K562 (cell line): Measurements from ENCODE around the gene GNAQ. TPM values are rescaled to one million over a fixed set of nuclear protein-coding genes. Genes with fewer than 3 reads are reported as not detected.

Experiments used
- ATAC-seq: fragments of 200-7000 bp; cut with Tn5 transposase; 3 replicates; pipeline ENCODE4 v1.9.1; 2020; ENCODE audit warnings: moderate library complexity
- BruUV-seq: library from RNA; stranded (reverse); fragments of 400-500 nt; replicated peaks from 2 replicates; lab custom pipeline; 2021; lab: Mats Ljungman, UMichigan
- CTCF ChIA-PET: fragments of 300-600 bp; formaldehyde crosslinking; extraction: SDS; loops from one replicate; lab custom pipeline; 2021; ENCODE audit warnings: low intra/inter-chr PET ratio; lab: Yijun Ruan, JAX
- POLR2A ChIA-PET: fragments of 300-600, 350-650 bp; sonication (Branson Sonifier 250); formaldehyde crosslinking; extraction: SDS; loops from one replicate; lab custom pipeline; 2021; ENCODE audit warnings: antibody characterized with exemption, inconsistent platforms; lab: Yijun Ruan, JAX
- DNase-seq, 4 experiments: peaks; one replicate each; pipeline versions ENCODE4 v3.0.0 to v3.0.0-alpha.2; 2011 to 2018; ENCODE audit warnings: low spot score in 3 of 4, mixed read lengths in 3 of 4; ENCODE audit errors: extremely low read depth in 1 of 4
- FAIRE-seq: peaks from 2 replicates; lab custom pipeline; 2011; peaks lifted over from hg19 to GRCh38; lab: Jason Lieb, UNC
- H2AFZ ChIP-seq: 2 replicates; pipeline ENCODE4 v1.6.0; 2011; ENCODE audit warnings: low read depth, low read length, control low read depth, inconsistent platforms
- H3K27ac ChIP-seq: fragments of 200-600 bp; 3 replicates; pipeline ENCODE4 v1.8.0; 2011; ENCODE audit warnings: low read depth, mild to moderate bottlenecking, control low read depth, inconsistent platforms, low read length, moderate library complexity, mixed read lengths; ENCODE audit errors: extremely low read depth
- H3K27me3 ChIP-seq, 2 experiments: fragments of 300-600 bp in 1 of 2; 2 replicates in 1 of 2; 3 replicates in 1 of 2; pipeline versions ENCODE4 v1.6.0 to v1.8.0; 2011; ENCODE audit warnings: inconsistent platforms in 2 of 2, low read length in 2 of 2, mild to moderate bottlenecking in 1 of 2, mixed read lengths in 1 of 2, moderate library complexity in 1 of 2; ENCODE audit not compliant: control insufficient read depth in 2 of 2, insufficient read depth in 2 of 2
- H3K36me3 ChIP-seq: fragments of 300-600 bp; 3 replicates; pipeline ENCODE4 v1.8.0; 2011; ENCODE audit warnings: mild to moderate bottlenecking, low read length, inconsistent platforms; ENCODE audit not compliant: control insufficient read depth, insufficient read depth
- H3K4me1 ChIP-seq, 2 experiments: fragments of 200-600 bp in 1 of 2; replicated peaks in 1 of 2; 2 replicates in 1 of 2; 3 replicates in 1 of 2; pipeline versions ENCODE4 v1.5.1 to v1.8.0; 2011; ENCODE audit warnings: inconsistent platforms in 2 of 2, low read length in 2 of 2, mild to moderate bottlenecking in 1 of 2, mixed read lengths in 1 of 2, moderate library complexity in 1 of 2; ENCODE audit not compliant: control insufficient read depth in 2 of 2, insufficient read depth in 2 of 2
- H3K4me2 ChIP-seq: 2 replicates; pipeline ENCODE4 v1.6.1; 2011; ENCODE audit warnings: low read length, control low read depth, inconsistent platforms, mixed read lengths; ENCODE audit not compliant: insufficient read depth
- H3K4me3 ChIP-seq: fragments of 200-600 bp; sonication (generic), shearing (Covaris generic); 2 replicates; pipeline ENCODE4 v1.5.1; 2016; ENCODE audit warnings: control low read depth, inconsistent platforms
- H3K79me2 ChIP-seq: fragments of 200-600 bp; 3 replicates; pipeline ENCODE4 v1.8.0; 2011; ENCODE audit warnings: low read length, inconsistent platforms; ENCODE audit not compliant: control insufficient read depth, insufficient read depth
- H3K9ac ChIP-seq, 2 experiments: 2 replicates each; pipeline versions ENCODE4 v1.6.0 to v1.6.1; 2011; ENCODE audit warnings: low read depth in 2 of 2, low read length in 2 of 2, control low read depth in 1 of 2, inconsistent platforms in 1 of 2, mild to moderate bottlenecking in 1 of 2, mixed read lengths in 1 of 2; ENCODE audit not compliant: insufficient read depth in 1 of 2
- H3K9me1 ChIP-seq: one replicate; pipeline ENCODE4 v1.6.0; 2011; ENCODE audit warnings: inconsistent platforms, mild to moderate bottlenecking, low read length, moderate library complexity; ENCODE audit not compliant: control insufficient read depth, insufficient read depth
- H3K9me3 ChIP-seq: replicated peaks from 2 replicates; pipeline ENCODE4 v1.5.1; 2011; ENCODE audit warnings: low read depth, low read length, inconsistent platforms; ENCODE audit not compliant: control insufficient read depth, insufficient read depth
- H4K20me1 ChIP-seq: replicated peaks from 2 replicates; pipeline ENCODE4 v1.6.1; 2011; ENCODE audit warnings: low read length, inconsistent platforms, mixed read lengths; ENCODE audit not compliant: control insufficient read depth, insufficient read depth
- CBX3 ChIP-seq, 2 experiments: IDR thresholded peaks; 1 replicate in 1 of 2; 2 replicates in 1 of 2; pipeline ENCODE4 v1.6.1; 2012; ENCODE audit warnings: inconsistent platforms in 2 of 2, low read length in 2 of 2, borderline replicate concordance in 1 of 2, control low read depth in 1 of 2
- CHD4 ChIP-seq: fragments of 200-600 bp; sonication (generic); IDR thresholded peaks from 3 replicates; pipeline ENCODE4 v1.6.1; 2012; ENCODE audit warnings: low read depth, mild to moderate bottlenecking, mixed read lengths, low read length, inconsistent platforms; ENCODE audit not compliant: insufficient read depth, insufficient replicate concordance, poor library complexity, severe bottlenecking
- CTBP1 ChIP-seq: fragments of 450-650 bp; IDR thresholded peaks from 2 replicates; pipeline ENCODE4 v1.6.1; 2016; ENCODE audit warnings: borderline replicate concordance
- ELF4 ChIP-seq: fragments of 450-650 bp; formaldehyde crosslinking; IDR thresholded peaks from 2 replicates; pipeline ENCODE4 v1.4.0; 2022; ENCODE audit warnings: missing genetic modification characterization
- ESRRA ChIP-seq: fragments of 450-650 bp; IDR thresholded peaks from 2 replicates; pipeline ENCODE4 v1.6.1; 2014; ENCODE audit warnings: low read depth, mild to moderate bottlenecking, moderate library complexity, borderline replicate concordance
- KDM4B ChIP-seq, 2 experiments: fragments of 450-650 bp in 1 of 2; sonication (generic) in 1 of 2; IDR thresholded peaks; 2 replicates each; pipeline ENCODE4 v1.6.1; 2016 to 2017; ENCODE audit warnings: borderline replicate concordance in 2 of 2, antibody characterized with exemption in 1 of 2, low read depth in 1 of 2, mild to moderate bottlenecking in 1 of 2
- NONO ChIP-seq, 2 experiments: fragments of 200-400 bp in 1 of 2; fragments of 450-650 bp in 1 of 2; formaldehyde crosslinking in 1 of 2; IDR thresholded peaks; 2 replicates each; pipeline ENCODE4 v1.6.1; 2017; ENCODE audit warnings: low read depth in 2 of 2, mild to moderate bottlenecking in 2 of 2, moderate library complexity in 2 of 2, low read length in 1 of 2
- SAFB ChIP-seq: fragments of 200-400 bp; formaldehyde crosslinking; IDR thresholded peaks from 2 replicates; pipeline ENCODE4 v1.6.1; 2017; ENCODE audit warnings: low read depth, low read length, borderline replicate concordance
- ZBTB8A ChIP-seq: fragments of 450-650 bp; IDR thresholded peaks from 2 replicates; pipeline ENCODE4 v1.6.1; 2018; ENCODE audit warnings: mild to moderate bottlenecking, moderate library complexity; ENCODE audit not compliant: partially characterized antibody
- ZFP30 ChIP-seq: fragments of 250-450 bp; sonication (Bioruptor Pico); IDR thresholded peaks from 2 replicates; pipeline ENCODE4 v1.8.0; 2022; ENCODE audit warnings: moderate library complexity, mild to moderate bottlenecking, inconsistent platforms, borderline replicate concordance
- ZNF445 ChIP-seq: fragments of 250-450 bp; sonication (Bioruptor Pico); IDR thresholded peaks from 2 replicates; pipeline ENCODE4 v1.4.0; 2020; ENCODE audit warnings: low read depth, mild to moderate bottlenecking, moderate library complexity
- ZNF77 ChIP-seq: fragments of 250-450 bp; sonication (Bioruptor Pico); IDR thresholded peaks from 2 replicates; pipeline ENCODE4 v1.5.0; 2020
- in situ Hi-C: fragments of 300-500 bp; cut with MboI; formaldehyde crosslinking; loops from 4 replicates; pipeline ENCODE4 v1.15.0; 2018; ENCODE audit warnings: inconsistent platforms, mixed read lengths
- intact Hi-C: fragments of 100-400 bp; cut with micrococcal nuclease; formaldehyde crosslinking; loops from 2 replicates; pipeline ENCODE4 v1.14.2; 2022
- polyA plus RNA-seq, 8 experiments: library from polyadenylated mRNA; depleted of rRNA in 4 of 8; stranded (reverse) in 5 of 8; unstranded in 3 of 8; fragments of >200 nt; fragmentation: Nextera tagmentation in 2 of 8; fragmentation: Illumina TruSeq in 1 of 8; extraction: Ambion mirVana in 2 of 8; extraction: Trizol in 1 of 8; gene quantifications; 2 replicates each; pipeline versions ENCODE4 v1.2.1 to v1.2.3, GENCODE V29; 2011 to 2014; ENCODE audit warnings: inconsistent platforms in 1 of 8, missing spikeins in 1 of 8
- total RNA-seq, 7 experiments: library from RNA; depleted of rRNA in 6 of 7; stranded (reverse); fragments of >200 nt in 6 of 7; fragmentation: Illumina TruSeq in 2 of 7; extraction: Trizol in 2 of 7; gene quantifications; 2 replicates each; pipeline versions ENCODE4 v1.2.1 to v1.2.3, GENCODE V29; 2011 to 2021; ENCODE audit warnings: low replicate concordance in 1 of 7
- TF ChIP-seq, protein P1 (sequence below): IDR thresholded peaks from 2 replicates; pipeline ENCODE4 v1.6.1; 2016; ENCODE audit warnings: missing genetic modification characterization, missing compliant biosample characterization
- TF ChIP-seq, protein P2 (sequence below): fragments of 250-450 bp; sonication (Bioruptor Pico); IDR thresholded peaks from 2 replicates; pipeline ENCODE4 v1.8.0; 2021; ENCODE audit warnings: borderline replicate concordance, mild to moderate bottlenecking, moderate library complexity; ENCODE audit not compliant: poor library complexity, severe bottlenecking

Gene GNAQ
- total and polyA plus RNA-seq, 9 of the 15 experiments (the other 6 are each of a cell fraction or from before 2014, with no cell fraction given): 4.8 to 27.9 (median 17.5) TPM

DNA sequence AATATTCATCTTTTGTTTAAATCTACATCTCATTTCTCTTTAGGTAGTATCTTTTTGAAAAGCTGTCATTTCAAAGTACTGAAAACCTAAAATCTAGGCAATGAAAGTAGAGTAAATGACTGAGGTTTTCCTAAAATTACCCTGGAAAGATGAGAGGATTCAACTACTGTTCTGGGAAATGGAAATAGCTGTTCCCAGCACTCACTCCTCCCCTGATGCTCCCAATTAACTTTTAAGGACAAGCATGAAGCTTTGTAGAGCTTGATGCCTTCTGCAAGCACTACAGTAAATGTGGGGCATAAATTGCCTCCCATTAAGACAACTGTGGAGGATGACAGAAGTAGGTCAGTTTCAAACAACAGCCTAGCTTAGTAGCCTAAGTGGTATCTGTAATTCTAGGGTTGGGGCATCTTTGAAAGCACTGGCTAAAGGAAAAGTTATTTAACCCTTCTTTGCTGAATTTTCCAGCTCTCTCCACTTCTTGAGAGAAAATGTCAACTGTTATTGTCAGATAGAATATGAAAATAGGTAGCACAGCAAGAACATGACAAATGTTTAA is 283.3 kb downstream of the GNAQ start:
- ATAC-seq (no peak), DNase-seq (no peak), FAIRE-seq (no peak)
- Histone ChIP-seq H3K4me1 (peaks cover 0 to 5% of the 10 kb centered on the region in 2 experiments; a peak in 1 of 5 replicates), H3K79me2 (no peaks in the 10 kb centered on the region), H3K9me3 (no peaks in the 10 kb centered on the region), H2AFZ (no peak overlapping the region), H3K27ac (no peak overlapping the region), H4K20me1 (no peaks in the 10 kb centered on the region), H3K9ac (no peak overlapping the region), H3K27me3 (no peaks in the 10 kb centered on the region), H3K4me2 (no peak overlapping the region), H3K4me3 (no peak overlapping the region), H3K9me1 (no peaks in the 10 kb centered on the region), H3K36me3 (no peaks in the 10 kb centered on the region; the same call in 2 of the 3 replicates)
- POLR2A ChIA-PET: no interaction called here
- no TSS peak for BruUV-seq
- CTCF ChIA-PET: no interaction called here
- intact Hi-C loops (no loop called here), in situ Hi-C loops (no loop called here)
- TF ChIP-seq CTBP1 (no peak), KDM4B (IDR thresholded peaks at IDR 0.05; ENCODE audit: borderline replicate concordance in 2 of 2, low read depth in 1 of 2) (no peak), ZNF77 (no peak), ELF4 (CRISPR knock-in tag) (no peak), ZBTB8A (no peak)

DNA sequence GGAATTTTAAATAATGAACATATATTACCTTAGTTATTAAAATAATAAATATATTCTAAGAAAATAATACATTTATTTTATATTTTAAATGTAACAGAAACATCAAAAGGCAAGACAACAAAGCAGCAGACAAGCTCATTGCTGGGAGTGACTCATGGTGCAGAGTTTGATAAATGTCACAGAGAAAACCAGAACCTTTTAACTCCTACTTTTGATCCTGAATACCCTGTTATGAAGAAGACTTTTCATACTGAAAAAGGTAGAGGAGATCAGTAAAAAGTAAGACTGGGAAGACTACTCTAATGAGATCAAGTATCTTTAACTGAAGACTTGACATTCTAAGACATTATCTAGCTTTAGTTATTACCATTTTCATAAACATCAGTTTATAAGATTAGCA is 284.4 kb downstream of the GNAQ start:
- Histone ChIP-seq H3K9me3 (no peaks in the 10 kb centered on the region), H4K20me1 (no peaks in the 10 kb centered on the region), H3K27ac (no peak overlapping the region), H3K4me1 (no peaks in the 10 kb centered on the region), H3K9ac (no peak overlapping the region), H2AFZ (no peak overlapping the region), H3K4me2 (no peak overlapping the region), H3K27me3 (no peaks in the 10 kb centered on the region), H3K4me3 (no peak overlapping the region), H3K36me3 (no peaks in the 10 kb centered on the region; the same call in 2 of the 3 replicates), H3K79me2 (no peaks in the 10 kb centered on the region), H3K9me1 (no peaks in the 10 kb centered on the region)
- no TSS peak for BruUV-seq
- in situ Hi-C loops (no loop called here), intact Hi-C loops (no loop called here)
- ATAC-seq (no peak), FAIRE-seq (no peak), DNase-seq (no peak)
- POLR2A ChIA-PET: no interaction called here
- CTCF ChIA-PET: no interaction called here
- TF ChIP-seq ZNF445 (CRISPR knock-in tag) (no peak), CHD4 (no peak), NONO (IDR thresholded peaks at IDR 0.05; ENCODE audit: low read depth in 2 of 2, low read length in 1 of 2) (no peak), ZFP30 (CRISPR knock-in tag) (no peak), CBX3 (IDR thresholded peaks at IDR 0.05; ENCODE audit: borderline replicate concordance in 1 of 2, low read length in 2 of 2) (no peak), SAFB (no peak), ESRRA (no peak)
- TF ChIP-seq, protein P1, sequence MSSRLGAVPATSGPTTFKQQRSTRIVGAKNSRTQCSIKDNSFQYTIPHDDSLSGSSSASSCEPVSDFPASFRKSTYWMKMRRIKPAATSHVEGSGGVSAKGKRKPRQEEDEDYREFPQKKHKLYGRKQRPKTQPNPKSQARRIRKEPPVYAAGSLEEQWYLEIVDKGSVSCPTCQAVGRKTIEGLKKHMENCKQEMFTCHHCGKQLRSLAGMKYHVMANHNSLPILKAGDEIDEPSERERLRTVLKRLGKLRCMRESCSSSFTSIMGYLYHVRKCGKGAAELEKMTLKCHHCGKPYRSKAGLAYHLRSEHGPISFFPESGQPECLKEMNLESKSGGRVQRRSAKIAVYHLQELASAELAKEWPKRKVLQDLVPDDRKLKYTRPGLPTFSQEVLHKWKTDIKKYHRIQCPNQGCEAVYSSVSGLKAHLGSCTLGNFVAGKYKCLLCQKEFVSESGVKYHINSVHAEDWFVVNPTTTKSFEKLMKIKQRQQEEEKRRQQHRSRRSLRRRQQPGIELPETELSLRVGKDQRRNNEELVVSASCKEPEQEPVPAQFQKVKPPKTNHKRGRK (tag): no peak
- TF ChIP-seq, protein P2, sequence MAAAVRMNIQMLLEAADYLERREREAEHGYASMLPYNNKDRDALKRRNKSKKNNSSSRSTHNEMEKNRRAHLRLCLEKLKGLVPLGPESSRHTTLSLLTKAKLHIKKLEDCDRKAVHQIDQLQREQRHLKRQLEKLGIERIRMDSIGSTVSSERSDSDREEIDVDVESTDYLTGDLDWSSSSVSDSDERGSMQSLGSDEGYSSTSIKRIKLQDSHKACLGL (CRISPR knock-in tag): no peak
